Hepatocyte (in vitro differentiated cells): ENCODE data around the gene GHR. TPM values are rescaled to one million over a fixed set of nuclear protein-coding genes. Genes with fewer than 3 reads are reported as not detected.

ENCODE experiments used
- DNase-seq: peaks from one replicate; pipeline ENCODE4 v3.0.0-alpha.2; 2016; ENCODE audit warnings: low spot score
- H2AFZ ChIP-seq: fragments of 200-600 bp; sonication (generic); 2 replicates; pipeline ENCODE4 v1.6.0; 2016; ENCODE audit warnings: antibody characterized with exemption, mild to moderate bottlenecking
- H3K27ac ChIP-seq: fragments of 200-600 bp; sonication (generic); 2 replicates; pipeline ENCODE4 v1.5.1; 2016; ENCODE audit warnings: mild to moderate bottlenecking
- H3K27me3 ChIP-seq: fragments of 200-600 bp; sonication (generic); 2 replicates; pipeline ENCODE4 v1.6.1; 2016
- H3K36me3 ChIP-seq: fragments of 200-600 bp; sonication (generic); replicated peaks from 2 replicates; pipeline ENCODE4 v1.5.1; 2016; ENCODE audit warnings: low read depth; ENCODE audit not compliant: insufficient read depth
- H3K4me1 ChIP-seq: fragments of 200-600 bp; sonication (generic); 2 replicates; pipeline ENCODE4 v1.5.1; 2016; ENCODE audit warnings: mild to moderate bottlenecking, moderate library complexity; ENCODE audit not compliant: insufficient read depth
- H3K4me2 ChIP-seq: fragments of 200-600 bp; sonication (generic); 2 replicates; pipeline ENCODE4 v1.6.0; 2016
- H3K4me3 ChIP-seq: fragments of 200-600 bp; sonication (generic); 2 replicates; pipeline ENCODE4 v1.5.1; 2016; ENCODE audit warnings: mild to moderate bottlenecking
- H3K79me2 ChIP-seq: fragments of 200-600 bp; sonication (generic); 2 replicates; pipeline ENCODE4 v1.6.0; 2017; ENCODE audit warnings: mild to moderate bottlenecking
- H3K9me2 ChIP-seq: fragments of 200-600 bp; sonication (generic); replicated peaks from 2 replicates; pipeline ENCODE4 v1.6.0; 2017; ENCODE audit warnings: mild to moderate bottlenecking; ENCODE audit not compliant: insufficient read depth
- H3K9me3 ChIP-seq: fragments of 200-600 bp; sonication (generic); 2 replicates; pipeline ENCODE4 v1.5.1; 2016; ENCODE audit warnings: low read depth, mild to moderate bottlenecking
- H4K20me1 ChIP-seq: fragments of 200-600 bp; sonication (generic); 2 replicates; pipeline ENCODE4 v1.6.0; 2016; ENCODE audit warnings: mild to moderate bottlenecking; ENCODE audit not compliant: insufficient read depth, poor library complexity, severe bottlenecking
- EZH2 ChIP-seq: fragments of 200-600 bp; sonication (generic); IDR thresholded peaks from 2 replicates; pipeline ENCODE4 v1.6.1; 2016; ENCODE audit warnings: antibody characterized with exemption, mild to moderate bottlenecking, borderline replicate concordance
- EZH2phosphoT487 ChIP-seq: fragments of 200-600 bp; sonication (generic); IDR thresholded peaks from one replicate; pipeline ENCODE4 v1.6.1; 2018; ENCODE audit warnings: antibody characterized with exemption, mild to moderate bottlenecking, low read depth, moderate library complexity; ENCODE audit not compliant: unreplicated experiment, severe bottlenecking
- WGBS: methylation state at CpG from one replicate; pipeline ENCODE4 v1.1.6; 2016; ENCODE audit warnings: low lambda C conversion rate; ENCODE audit errors: missing lambda C conversion rate; 5-methylcytosine and 5-hydroxymethylcytosine counted together
- polyA plus RNA-seq: library from polyadenylated mRNA; unstranded; fragments of >200 nt; fragmentation: Nextera tagmentation; extraction: Ambion mirVana; gene quantifications from 2 replicates; pipeline ENCODE4 v1.2.1, GENCODE V29; 2016
- total RNA-seq: library from RNA; depleted of rRNA; stranded (reverse); fragments of >200 nt; gene quantifications from 2 replicates; pipeline ENCODE4 v1.2.3, GENCODE V29; 2014
- TF ChIP-seq, protein P1 (sequence below): fragments of 200-600 bp; sonication (generic); IDR thresholded peaks from 2 replicates; pipeline ENCODE4 v1.5.1; 2016; ENCODE audit warnings: antibody characterized with exemption, mild to moderate bottlenecking; ENCODE audit not compliant: poor library complexity

Gene GHR
- total and polyA plus RNA-seq, 2 experiments from 2014 or later, result 14.4 to 24.3 TPM

DNA sequence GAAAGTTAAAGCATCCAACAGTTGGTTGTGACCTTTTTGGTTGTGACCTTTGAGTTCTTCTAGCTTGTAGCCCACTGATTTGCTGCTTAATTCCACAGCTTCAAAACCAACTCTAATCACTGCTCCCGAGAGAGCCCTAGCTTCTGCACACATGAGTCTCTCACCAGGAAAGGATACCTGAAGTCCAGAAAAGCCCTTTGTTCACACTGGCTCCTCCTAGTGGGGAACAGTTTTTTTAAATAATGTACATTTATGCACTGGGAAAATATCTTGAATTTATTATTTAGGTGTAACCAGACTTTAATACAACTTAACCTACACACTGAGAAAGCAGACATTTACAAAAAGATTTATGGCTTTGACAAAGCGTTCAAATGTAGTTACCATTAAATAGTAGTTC lies 213.2 kb downstream of the GHR start:
- H3K4me1 ChIP-seq, result peaks cover 8% of the 10 kb centered on the region
- TF ChIP-seq, protein P1, sequence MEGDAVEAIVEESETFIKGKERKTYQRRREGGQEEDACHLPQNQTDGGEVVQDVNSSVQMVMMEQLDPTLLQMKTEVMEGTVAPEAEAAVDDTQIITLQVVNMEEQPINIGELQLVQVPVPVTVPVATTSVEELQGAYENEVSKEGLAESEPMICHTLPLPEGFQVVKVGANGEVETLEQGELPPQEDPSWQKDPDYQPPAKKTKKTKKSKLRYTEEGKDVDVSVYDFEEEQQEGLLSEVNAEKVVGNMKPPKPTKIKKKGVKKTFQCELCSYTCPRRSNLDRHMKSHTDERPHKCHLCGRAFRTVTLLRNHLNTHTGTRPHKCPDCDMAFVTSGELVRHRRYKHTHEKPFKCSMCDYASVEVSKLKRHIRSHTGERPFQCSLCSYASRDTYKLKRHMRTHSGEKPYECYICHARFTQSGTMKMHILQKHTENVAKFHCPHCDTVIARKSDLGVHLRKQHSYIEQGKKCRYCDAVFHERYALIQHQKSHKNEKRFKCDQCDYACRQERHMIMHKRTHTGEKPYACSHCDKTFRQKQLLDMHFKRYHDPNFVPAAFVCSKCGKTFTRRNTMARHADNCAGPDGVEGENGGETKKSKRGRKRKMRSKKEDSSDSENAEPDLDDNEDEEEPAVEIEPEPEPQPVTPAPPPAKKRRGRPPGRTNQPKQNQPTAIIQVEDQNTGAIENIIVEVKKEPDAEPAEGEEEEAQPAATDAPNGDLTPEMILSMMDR, result peak; percentile 34
- no peak for TF ChIP-seq EZH2
- 66% methylated on average over 2 of the region's 2 CpGs for WGBS
- no peak for DNase-seq
- H3K79me2 ChIP-seq, result no peaks in the 10 kb centered on the region
- no peaks in the 10 kb centered on the region for H3K9me3 ChIP-seq
- no peaks in the 10 kb centered on the region for H3K36me3 ChIP-seq
- no peak overlapping the region for H3K4me3 ChIP-seq
- H4K20me1 ChIP-seq, result no peaks in the 10 kb centered on the region
- no peak overlapping the region for H2AFZ ChIP-seq
- H3K27me3 ChIP-seq, result no peaks in the 10 kb centered on the region
- H3K27ac ChIP-seq, result no peak overlapping the region
- H3K9me2 ChIP-seq, result no peaks in the 10 kb centered on the region
- H3K4me2 ChIP-seq, result no peak overlapping the region

- H3K4me2 ChIP-seq, result no peak overlapping the region
- H3K27me3 ChIP-seq, result no peaks in the 10 kb centered on the region
- no peak for TF ChIP-seq EZH2
- TF ChIP-seq, protein P1, result no peak
- no peak for TF ChIP-seq EZH2phosphoT487
- H3K27ac ChIP-seq, result no peak overlapping the region
- 91% methylated on average over 1 of the region's 1 CpG for WGBS
- H3K9me2 ChIP-seq, result no peaks in the 10 kb centered on the region
- H4K20me1 ChIP-seq, result no peaks in the 10 kb centered on the region
- peaks cover 7% of the 10 kb centered on the region for H3K4me1 ChIP-seq
- H3K79me2 ChIP-seq, result no peaks in the 10 kb centered on the region
- no peak overlapping the region for H2AFZ ChIP-seq
- no peaks in the 10 kb centered on the region for H3K9me3 ChIP-seq
- no peak overlapping the region for H3K4me3 ChIP-seq
- H3K36me3 ChIP-seq, result no peaks in the 10 kb centered on the region
- no peak for DNase-seq
These were observed 213.7 kb downstream of the GHR start for GRCh38 chr5:42636946-42637345.

DNA sequence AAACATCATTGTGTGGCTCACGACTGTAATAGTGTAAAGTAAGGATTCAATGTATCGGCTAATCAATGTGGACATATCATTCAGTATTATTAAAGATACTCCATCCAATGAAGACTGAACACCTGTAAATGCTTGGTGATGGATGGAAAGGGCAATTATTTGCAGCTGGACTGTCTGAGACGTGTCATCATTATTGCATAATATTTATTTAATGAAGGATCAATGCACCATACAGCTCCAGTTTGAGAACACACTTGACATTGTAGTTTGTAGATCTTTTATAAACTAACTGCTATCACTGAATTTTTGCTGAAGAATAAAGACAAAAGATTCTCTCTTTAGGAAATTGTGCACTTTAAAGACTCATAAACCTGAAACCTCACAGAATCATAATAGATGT lies 215.7 kb downstream of the GHR start:
- WGBS, result 91% methylated on average over 3 of the region's 3 CpGs
- H2AFZ ChIP-seq, result no peak overlapping the region
- no peaks in the 10 kb centered on the region for H3K36me3 ChIP-seq
- H3K79me2 ChIP-seq, result no peaks in the 10 kb centered on the region
- H4K20me1 ChIP-seq, result no peaks in the 10 kb centered on the region
- H3K27ac ChIP-seq, result no peak overlapping the region
- H3K9me3 ChIP-seq, result no peaks in the 10 kb centered on the region
- no peaks in the 10 kb centered on the region for H3K27me3 ChIP-seq
- no peak overlapping the region for H3K4me2 ChIP-seq
- H3K4me3 ChIP-seq, result no peak overlapping the region
- H3K4me1 ChIP-seq, result no peaks in the 10 kb centered on the region
- no peak for TF ChIP-seq EZH2
- no peak for TF ChIP-seq EZH2phosphoT487
- TF ChIP-seq, protein P1, result no peak
- DNase-seq, result no peak
- H3K9me2 ChIP-seq, result no peaks in the 10 kb centered on the region

DNA sequence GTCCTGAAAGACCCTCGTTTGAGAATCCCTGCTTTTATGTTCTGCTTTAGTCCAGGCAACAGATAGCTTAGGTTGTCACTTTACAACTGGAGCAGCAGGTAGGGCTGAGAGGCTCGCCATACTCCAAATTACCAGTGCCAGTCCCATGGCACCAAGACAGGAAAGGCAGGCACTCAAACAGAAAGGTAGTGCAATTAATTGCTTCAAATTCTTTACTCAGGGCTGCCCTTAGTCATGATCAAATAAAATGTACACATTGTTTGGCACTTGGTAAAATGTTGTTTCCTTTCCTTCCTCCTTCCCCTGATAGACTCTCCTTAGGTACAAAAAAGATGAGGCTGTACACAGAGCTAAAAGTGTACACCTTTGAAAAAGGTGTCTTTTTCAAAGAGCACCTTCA lies 217.6 kb downstream of the GHR start:
- Histone ChIP-seq H2AFZ (no peak overlapping the region), H3K4me2 (no peak overlapping the region)

More for the DNA sequence above, 217.6 kb downstream of the GHR start:
- H3K36me3 ChIP-seq, result no peaks in the 10 kb centered on the region
- H3K9me2 ChIP-seq, result no peaks in the 10 kb centered on the region
- H3K79me2 ChIP-seq, result no peaks in the 10 kb centered on the region
- no peak for DNase-seq
- 92% methylated on average over 2 of the region's 2 CpGs for WGBS
- H3K9me3 ChIP-seq, result no peaks in the 10 kb centered on the region
- H3K4me3 ChIP-seq, result no peak overlapping the region
- no peaks in the 10 kb centered on the region for H3K27me3 ChIP-seq
- H4K20me1 ChIP-seq, result no peaks in the 10 kb centered on the region
- no peak overlapping the region for H3K27ac ChIP-seq
- TF ChIP-seq EZH2 (no peak), EZH2phosphoT487 (no peak)
- TF ChIP-seq, protein P1, result no peak
- H3K4me1 ChIP-seq, result no peaks in the 10 kb centered on the region
